DOHH2 (cell line): Measurements from ENCODE around the gene ALPL.

Experiments
- EZH2phosphoT487 ChIP-seq: fragments of 200-600 bp; sonication (generic); IDR thresholded peaks from 2 replicates; pipeline ENCODE4 v1.6.1; 2017; ENCODE audit warnings: borderline replicate concordance, mild to moderate bottlenecking, antibody characterized with exemption, low read length, moderate library complexity, mixed read lengths
- TF ChIP-seq, protein P1 (sequence below): fragments of 200-600 bp; sonication (generic); IDR thresholded peaks from one replicate; pipeline ENCODE4 v1.5.1; 2014; ENCODE audit warnings: antibody characterized with exemption, mild to moderate bottlenecking, low read depth, low read length; ENCODE audit not compliant: poor library complexity, severe bottlenecking

- TF ChIP-seq, protein P1, sequence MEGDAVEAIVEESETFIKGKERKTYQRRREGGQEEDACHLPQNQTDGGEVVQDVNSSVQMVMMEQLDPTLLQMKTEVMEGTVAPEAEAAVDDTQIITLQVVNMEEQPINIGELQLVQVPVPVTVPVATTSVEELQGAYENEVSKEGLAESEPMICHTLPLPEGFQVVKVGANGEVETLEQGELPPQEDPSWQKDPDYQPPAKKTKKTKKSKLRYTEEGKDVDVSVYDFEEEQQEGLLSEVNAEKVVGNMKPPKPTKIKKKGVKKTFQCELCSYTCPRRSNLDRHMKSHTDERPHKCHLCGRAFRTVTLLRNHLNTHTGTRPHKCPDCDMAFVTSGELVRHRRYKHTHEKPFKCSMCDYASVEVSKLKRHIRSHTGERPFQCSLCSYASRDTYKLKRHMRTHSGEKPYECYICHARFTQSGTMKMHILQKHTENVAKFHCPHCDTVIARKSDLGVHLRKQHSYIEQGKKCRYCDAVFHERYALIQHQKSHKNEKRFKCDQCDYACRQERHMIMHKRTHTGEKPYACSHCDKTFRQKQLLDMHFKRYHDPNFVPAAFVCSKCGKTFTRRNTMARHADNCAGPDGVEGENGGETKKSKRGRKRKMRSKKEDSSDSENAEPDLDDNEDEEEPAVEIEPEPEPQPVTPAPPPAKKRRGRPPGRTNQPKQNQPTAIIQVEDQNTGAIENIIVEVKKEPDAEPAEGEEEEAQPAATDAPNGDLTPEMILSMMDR: no peak
- no peak for TF ChIP-seq EZH2phosphoT487
Observed at GRCh38 chr1:21523297-21523813, 14.1 kb downstream of the ALPL start.
